Transverse colon (tissue), 3 donors: ENCODE data around the gene NCKAP5.

ENCODE experiments used
- POLR2A ChIP-seq: fragments of 450-650 bp; IDR thresholded peaks from one replicate; pipeline ENCODE4 v1.6.1; 2016; ENCODE audit warnings: antibody characterized with exemption, mild to moderate bottlenecking, moderate library complexity
- TF ChIP-seq, protein P1 (sequence below), 5 experiments: fragments of 200-600 bp in 3 of 5; fragments of 450-650 bp in 2 of 5; sonication (generic) in 3 of 5; IDR thresholded peaks; 1 replicate in 2 of 5; 2 replicates in 3 of 5; pipeline ENCODE4 v1.5.1; 2016 to 2017; ENCODE audit warnings: antibody characterized with exemption in 5 of 5, inconsistent platforms in 3 of 5, mild to moderate bottlenecking in 2 of 5, moderate library complexity in 1 of 5

DNA sequence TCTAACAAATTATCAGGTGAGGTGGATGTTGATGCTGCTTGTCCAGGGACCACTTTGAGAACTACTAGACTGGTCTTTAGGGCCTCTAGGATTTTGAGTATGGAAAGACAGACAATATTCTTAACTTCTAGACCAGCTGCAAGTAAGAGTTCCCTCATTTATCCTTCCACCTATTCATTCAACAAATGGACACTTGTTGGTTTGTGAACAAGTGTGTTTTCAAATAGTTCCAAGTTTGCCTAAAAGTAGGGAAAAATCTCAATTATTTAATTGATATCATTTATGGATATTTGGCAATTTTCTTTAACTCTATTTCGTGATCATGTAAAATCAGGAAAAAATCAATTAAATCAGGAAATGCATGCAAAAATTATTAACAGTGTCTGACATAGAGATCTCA is 245.4 kb downstream of the NCKAP5 start:
- TF ChIP-seq POLR2A: no peak
- TF ChIP-seq, protein P1, sequence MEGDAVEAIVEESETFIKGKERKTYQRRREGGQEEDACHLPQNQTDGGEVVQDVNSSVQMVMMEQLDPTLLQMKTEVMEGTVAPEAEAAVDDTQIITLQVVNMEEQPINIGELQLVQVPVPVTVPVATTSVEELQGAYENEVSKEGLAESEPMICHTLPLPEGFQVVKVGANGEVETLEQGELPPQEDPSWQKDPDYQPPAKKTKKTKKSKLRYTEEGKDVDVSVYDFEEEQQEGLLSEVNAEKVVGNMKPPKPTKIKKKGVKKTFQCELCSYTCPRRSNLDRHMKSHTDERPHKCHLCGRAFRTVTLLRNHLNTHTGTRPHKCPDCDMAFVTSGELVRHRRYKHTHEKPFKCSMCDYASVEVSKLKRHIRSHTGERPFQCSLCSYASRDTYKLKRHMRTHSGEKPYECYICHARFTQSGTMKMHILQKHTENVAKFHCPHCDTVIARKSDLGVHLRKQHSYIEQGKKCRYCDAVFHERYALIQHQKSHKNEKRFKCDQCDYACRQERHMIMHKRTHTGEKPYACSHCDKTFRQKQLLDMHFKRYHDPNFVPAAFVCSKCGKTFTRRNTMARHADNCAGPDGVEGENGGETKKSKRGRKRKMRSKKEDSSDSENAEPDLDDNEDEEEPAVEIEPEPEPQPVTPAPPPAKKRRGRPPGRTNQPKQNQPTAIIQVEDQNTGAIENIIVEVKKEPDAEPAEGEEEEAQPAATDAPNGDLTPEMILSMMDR (IDR thresholded peaks at IDR 0.05): no peak
